ENCODE results near the gene GAN.

Gene GAN

DNA sequence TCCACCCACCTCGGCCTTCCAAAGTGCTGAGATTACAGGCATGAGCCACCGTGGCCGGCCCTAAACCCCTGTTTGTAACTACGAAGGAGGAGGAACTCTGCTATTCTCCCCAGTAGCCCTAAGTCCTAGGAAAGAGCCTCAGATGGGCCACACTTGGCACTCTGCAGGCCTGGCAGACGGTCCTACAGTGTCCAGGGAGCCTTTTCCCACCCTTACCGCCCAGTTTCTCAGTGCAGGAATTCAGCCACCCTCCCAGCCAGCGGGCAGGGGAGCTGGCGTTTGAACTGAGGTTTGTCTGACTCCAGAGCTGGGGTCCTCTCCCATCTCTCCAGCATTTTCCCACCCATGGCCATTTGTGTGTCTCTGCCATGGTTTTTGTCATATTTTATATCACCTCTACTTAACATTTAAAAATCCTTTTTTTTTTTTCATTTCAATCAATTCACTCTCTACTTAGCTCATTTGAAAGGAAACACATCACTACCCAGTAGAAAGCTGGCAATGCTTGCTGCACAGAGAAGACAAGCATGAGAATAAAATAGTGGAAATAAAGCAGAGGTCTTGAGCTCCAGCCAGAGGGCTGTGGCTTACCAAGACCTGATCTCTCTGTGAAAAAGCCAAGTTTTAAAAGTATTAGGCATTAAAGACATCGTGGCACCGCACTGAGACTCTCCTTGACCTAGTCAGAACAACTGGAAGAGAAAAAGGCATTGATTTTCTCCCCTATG, 41.4 kb upstream of the GAN start:
- TF ChIP-seq POLR2AphosphoS5 (IDR thresholded peaks at IDR 0.05; ENCODE audit: low read depth, low read length) (no peak), SIN3A (IDR thresholded peaks at IDR 0.05; ENCODE audit: borderline replicate concordance, insufficient read depth, low read length) (no peak), TAF1 (IDR thresholded peaks at IDR 0.05; ENCODE audit: borderline replicate concordance, insufficient read depth, low read length) (no peak), FOXP2 (optimal IDR thresholded peaks at IDR 0.05; ENCODE audit: borderline replicate concordance, extremely low read depth, extremely low read length, insufficient read depth) (no peak)
- TF ChIP-seq, protein P1, sequence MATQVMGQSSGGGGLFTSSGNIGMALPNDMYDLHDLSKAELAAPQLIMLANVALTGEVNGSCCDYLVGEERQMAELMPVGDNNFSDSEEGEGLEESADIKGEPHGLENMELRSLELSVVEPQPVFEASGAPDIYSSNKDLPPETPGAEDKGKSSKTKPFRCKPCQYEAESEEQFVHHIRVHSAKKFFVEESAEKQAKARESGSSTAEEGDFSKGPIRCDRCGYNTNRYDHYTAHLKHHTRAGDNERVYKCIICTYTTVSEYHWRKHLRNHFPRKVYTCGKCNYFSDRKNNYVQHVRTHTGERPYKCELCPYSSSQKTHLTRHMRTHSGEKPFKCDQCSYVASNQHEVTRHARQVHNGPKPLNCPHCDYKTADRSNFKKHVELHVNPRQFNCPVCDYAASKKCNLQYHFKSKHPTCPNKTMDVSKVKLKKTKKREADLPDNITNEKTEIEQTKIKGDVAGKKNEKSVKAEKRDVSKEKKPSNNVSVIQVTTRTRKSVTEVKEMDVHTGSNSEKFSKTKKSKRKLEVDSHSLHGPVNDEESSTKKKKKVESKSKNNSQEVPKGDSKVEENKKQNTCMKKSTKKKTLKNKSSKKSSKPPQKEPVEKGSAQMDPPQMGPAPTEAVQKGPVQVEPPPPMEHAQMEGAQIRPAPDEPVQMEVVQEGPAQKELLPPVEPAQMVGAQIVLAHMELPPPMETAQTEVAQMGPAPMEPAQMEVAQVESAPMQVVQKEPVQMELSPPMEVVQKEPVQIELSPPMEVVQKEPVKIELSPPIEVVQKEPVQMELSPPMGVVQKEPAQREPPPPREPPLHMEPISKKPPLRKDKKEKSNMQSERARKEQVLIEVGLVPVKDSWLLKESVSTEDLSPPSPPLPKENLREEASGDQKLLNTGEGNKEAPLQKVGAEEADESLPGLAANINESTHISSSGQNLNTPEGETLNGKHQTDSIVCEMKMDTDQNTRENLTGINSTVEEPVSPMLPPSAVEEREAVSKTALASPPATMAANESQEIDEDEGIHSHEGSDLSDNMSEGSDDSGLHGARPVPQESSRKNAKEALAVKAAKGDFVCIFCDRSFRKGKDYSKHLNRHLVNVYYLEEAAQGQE (IDR thresholded peaks at IDR 0.05; ENCODE audit: insufficient read depth in 1 of 2, low read depth in 2 of 2, low read length in 2 of 2), result no peak

DNA sequence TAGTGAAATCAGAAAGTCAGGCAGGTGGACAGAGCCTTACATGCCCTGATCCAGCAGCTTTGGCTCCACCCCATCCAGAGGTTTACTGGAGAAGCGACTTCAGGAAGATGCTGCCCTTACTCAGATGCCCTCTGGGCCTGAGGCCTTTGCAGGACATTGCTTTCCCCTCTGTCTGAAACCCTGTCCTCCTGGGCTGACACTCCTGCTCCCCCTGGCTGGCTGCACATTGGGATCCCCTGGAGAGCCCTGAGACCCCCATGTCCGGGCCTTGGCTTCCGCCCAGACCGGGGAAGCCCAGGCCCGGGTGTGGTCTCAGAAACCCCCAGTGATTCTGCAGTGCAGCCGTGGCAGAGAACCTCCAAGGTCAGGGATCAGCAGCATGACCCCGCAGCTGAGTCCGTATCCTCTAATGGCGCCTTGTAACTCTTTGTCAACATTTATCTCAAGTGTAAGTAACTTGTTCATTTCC, 39.7 kb upstream of the GAN start:
- TF ChIP-seq FOXP2 (optimal IDR thresholded peaks at IDR 0.05; ENCODE audit: borderline replicate concordance, extremely low read depth, extremely low read length, insufficient read depth) (no peak), SIN3A (IDR thresholded peaks at IDR 0.05; ENCODE audit: borderline replicate concordance, insufficient read depth, low read length) (no peak), TAF1 (IDR thresholded peaks at IDR 0.05; ENCODE audit: borderline replicate concordance, insufficient read depth, low read length) (no peak), POLR2AphosphoS5 (IDR thresholded peaks at IDR 0.05; ENCODE audit: low read depth, low read length) (no peak)
- TF ChIP-seq, protein P1 (IDR thresholded peaks at IDR 0.05; ENCODE audit: insufficient read depth in 1 of 2, low read depth in 2 of 2, low read length in 2 of 2), result no peak

DNA sequence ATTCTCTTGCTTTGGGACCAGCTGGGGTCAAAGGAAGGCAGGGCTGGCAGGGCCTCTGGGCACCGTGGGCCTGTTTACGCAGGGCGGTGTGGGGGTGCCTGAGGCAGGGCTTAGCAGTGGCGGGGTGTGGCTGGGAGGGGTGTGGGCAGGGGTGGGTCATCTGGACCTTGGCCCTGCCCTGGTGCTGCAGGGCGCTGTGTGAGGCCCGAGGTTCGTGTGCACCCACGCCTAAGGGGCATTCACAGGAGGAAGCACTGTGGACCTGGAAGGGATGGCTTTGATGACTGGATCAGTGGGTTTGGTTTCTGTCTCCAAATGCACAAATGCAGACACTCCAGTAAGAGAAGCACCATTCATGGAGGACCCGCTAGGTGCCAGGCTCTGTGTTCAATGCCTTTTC, 39.0 kb upstream of the GAN start:
- TF ChIP-seq, protein P1 (IDR thresholded peaks at IDR 0.05; ENCODE audit: insufficient read depth in 1 of 2, low read depth in 2 of 2, low read length in 2 of 2), result no peak
- TF ChIP-seq SIN3A (IDR thresholded peaks at IDR 0.05; ENCODE audit: borderline replicate concordance, insufficient read depth, low read length), result no peak
- TF ChIP-seq FOXP2 (optimal IDR thresholded peaks at IDR 0.05; ENCODE audit: borderline replicate concordance, extremely low read depth, extremely low read length, insufficient read depth), result no peak
- no peak for TF ChIP-seq POLR2AphosphoS5 (IDR thresholded peaks at IDR 0.05; ENCODE audit: low read depth, low read length)
- no peak for TF ChIP-seq TAF1 (IDR thresholded peaks at IDR 0.05; ENCODE audit: borderline replicate concordance, insufficient read depth, low read length)

DNA sequence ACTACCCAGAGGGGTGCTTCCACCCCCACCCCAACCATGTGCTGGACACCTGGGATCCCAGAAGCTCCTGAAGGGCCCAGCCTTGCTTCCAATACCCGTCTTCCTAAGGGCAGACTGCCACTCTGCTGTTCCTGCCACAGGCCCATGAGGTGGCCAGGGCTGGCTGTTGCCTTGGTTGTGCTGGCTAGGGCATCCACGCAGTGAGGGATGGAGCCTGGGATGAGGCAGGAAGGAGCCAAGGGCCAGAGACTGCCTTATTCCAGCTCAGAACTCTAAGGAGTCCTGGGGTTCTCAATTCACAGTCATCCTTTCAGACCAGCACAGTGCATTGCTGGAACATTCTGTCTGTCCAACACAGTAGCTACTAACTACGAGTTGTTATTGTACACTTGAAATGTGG, 38.4 kb upstream of the GAN start:
- TF ChIP-seq FOXP2 (optimal IDR thresholded peaks at IDR 0.05; ENCODE audit: borderline replicate concordance, extremely low read depth, extremely low read length, insufficient read depth) (no peak), SIN3A (IDR thresholded peaks at IDR 0.05; ENCODE audit: borderline replicate concordance, insufficient read depth, low read length) (no peak), TAF1 (IDR thresholded peaks at IDR 0.05; ENCODE audit: borderline replicate concordance, insufficient read depth, low read length) (no peak), POLR2AphosphoS5 (IDR thresholded peaks at IDR 0.05; ENCODE audit: low read depth, low read length) (no peak)
- TF ChIP-seq, protein P1 (IDR thresholded peaks at IDR 0.05; ENCODE audit: insufficient read depth in 1 of 2, low read depth in 2 of 2, low read length in 2 of 2), result no peak
